ENCODE results near the gene TTC39A. TPM values are rescaled to one million over a fixed set of nuclear protein-coding genes. Genes with fewer than 3 reads are reported as not detected.

TTC39A gene
- total and polyA plus RNA-seq, 2 of the 13 experiments (the other 11 are each of a cell fraction or from before 2014, with no cell fraction given): 0.33 to 1.5 TPM

- TF ChIP-seq HNF1A (IDR thresholded peaks at IDR 0.05; ENCODE audit: low read depth): peak; percentile 86
- peak; percentile 94 for TF ChIP-seq HNF1A (CRISPR knock-in tag; IDR thresholded peaks at IDR 0.05; ENCODE audit: borderline replicate concordance)
- no peak for TF ChIP-seq THRA (CRISPR knock-in tag; IDR thresholded peaks at IDR 0.05; ENCODE audit: borderline replicate concordance)
- no peak for TF ChIP-seq SKI (IDR thresholded peaks at IDR 0.05; ENCODE audit: partially characterized antibody)
- TF ChIP-seq ZNF609 (CRISPR knock-in tag; IDR thresholded peaks at IDR 0.05; ENCODE audit: borderline replicate concordance): no peak
- no peak for TF ChIP-seq HNRNPLL (IDR thresholded peaks at IDR 0.05; ENCODE audit: low read depth, low read length, poor library complexity, severe bottlenecking)
- TF ChIP-seq U2AF1 (optimal IDR thresholded peaks at IDR 0.05; ENCODE audit: low read depth, low read length): no peak
- TF ChIP-seq MIER3 (CRISPR knock-in tag; IDR thresholded peaks at IDR 0.05; ENCODE audit: borderline replicate concordance): no peak
- no peak for TF ChIP-seq ZNF772 (CRISPR knock-in tag; IDR thresholded peaks at IDR 0.05)
- TF ChIP-seq AKNA (CRISPR knock-in tag; IDR thresholded peaks at IDR 0.05; ENCODE audit: borderline replicate concordance): no peak
- TF ChIP-seq NRL (CRISPR knock-in tag; IDR thresholded peaks at IDR 0.05; ENCODE audit: borderline replicate concordance): no peak
These were observed 25.0 kb downstream of the TTC39A start (continued) for GRCh38 chr1:51305371-51305823.
